Measurements from ENCODE around the gene DNAAF9.

GRCh38 chr20:3413393-3413889 is 6.0 kb upstream of the DNAAF9 start:
- TF ChIP-seq EP300 (IDR thresholded peaks at IDR 0.05) (no peak), CTCF (IDR thresholded peaks at IDR 0.05) (no peak), POLR2A (IDR thresholded peaks at IDR 0.05) (no peak)
